ENCODE data around the gene MKI67. TPM values are rescaled to one million over a fixed set of nuclear protein-coding genes. Genes with fewer than 3 reads are reported as not detected.
A peak's percentile ranks its signal among the peaks of the same experiment; 100 is the strongest.

Gene MKI67
- total and polyA plus RNA-seq, 2 donors from 2014 or later = 0.04 to 2.4 TPM

GRCh38 chr10:128070721-128071416 lies 55.4 kb downstream of the MKI67 start:
- FAIRE-seq (no peak), DNase-seq (peak in 1 of 5 donors; percentile 52)
- Histone ChIP-seq H3K27ac (ENCODE audit: low read depth in 2 of 2, low read length in 2 of 2) (no peak overlapping the region), H3K27me3 (ENCODE audit: control insufficient read depth, insufficient read depth, low read length) (no peaks in the 10 kb centered on the region), H3K9ac (ENCODE audit: low read length in 3 of 3) (no peak overlapping the region), H3K4me3 (ENCODE audit: low read length in 3 of 3) (no peak overlapping the region), H3K4me1 (ENCODE audit: control insufficient read depth in 2 of 3, insufficient read depth in 2 of 3, low read depth in 1 of 3, low read length in 3 of 3) (peaks cover 0 to 2% (median 0%) of the 10 kb centered on the region in 3 donors), H3K9me3 (ENCODE audit: control insufficient read depth in 2 of 3, insufficient read depth in 1 of 3, low read length in 3 of 3) (no peaks in the 10 kb centered on the region), H3K36me3 (ENCODE audit: control insufficient read depth in 2 of 3, insufficient read depth in 3 of 3, low read length in 3 of 3) (peaks cover 4 to 18% (median 9%) of the 10 kb centered on the region in 3 donors)
- intact Hi-C loops (cut with DNase I) = no loop called here
- TF ChIP-seq CTCF (IDR thresholded peaks at IDR 0.05; ENCODE audit: borderline replicate concordance, extremely low read depth, insufficient read depth) = no peak

GRCh38 chr10:128070161-128070560 lies 56.1 kb downstream of the MKI67 start:
- Histone ChIP-seq H3K27me3 (ENCODE audit: control insufficient read depth, insufficient read depth, low read length) (no peaks in the 10 kb centered on the region), H3K36me3 (ENCODE audit: control insufficient read depth in 2 of 3, insufficient read depth in 3 of 3, low read length in 3 of 3) (peaks cover 4 to 18% (median 9%) of the 10 kb centered on the region in 3 donors), H3K4me3 (ENCODE audit: low read length in 3 of 3) (no peak overlapping the region), H3K9me3 (ENCODE audit: control insufficient read depth in 2 of 3, insufficient read depth in 1 of 3, low read length in 3 of 3) (no peaks in the 10 kb centered on the region), H3K27ac (ENCODE audit: low read depth in 2 of 2, low read length in 2 of 2) (no peak overlapping the region), H3K9ac (ENCODE audit: low read length in 3 of 3) (no peak overlapping the region), H3K4me1 (ENCODE audit: control insufficient read depth in 2 of 3, insufficient read depth in 2 of 3, low read depth in 1 of 3, low read length in 3 of 3) (peaks cover 0 to 2% (median 0%) of the 10 kb centered on the region in 3 donors)
- TF ChIP-seq CTCF (IDR thresholded peaks at IDR 0.05; ENCODE audit: borderline replicate concordance, extremely low read depth, insufficient read depth) = no peak
- peak in 1 of 5 donors; percentile 61 for DNase-seq
- FAIRE-seq = no peak
- intact Hi-C loops (cut with DNase I) = no loop called here

- no peaks in the 10 kb centered on the region for H3K27me3 ChIP-seq (ENCODE audit: control insufficient read depth, insufficient read depth, low read length)
- FAIRE-seq (no peak), DNase-seq (peak; percentile 80 to 90 (median 84))
- no peak overlapping the region for H3K27ac ChIP-seq (ENCODE audit: low read depth in 2 of 2, low read length in 2 of 2)
- H3K4me1 ChIP-seq (ENCODE audit: control insufficient read depth in 2 of 3, insufficient read depth in 2 of 3, low read depth in 1 of 3, low read length in 3 of 3) = peaks cover 0 to 2% (median 0%) of the 10 kb centered on the region in 3 donors
- peaks cover 4 to 18% (median 9%) of the 10 kb centered on the region in 3 donors for H3K36me3 ChIP-seq (ENCODE audit: control insufficient read depth in 2 of 3, insufficient read depth in 3 of 3, low read length in 3 of 3)
- intact Hi-C loops (cut with DNase I) = no loop called here
- H3K4me3 ChIP-seq (ENCODE audit: low read length in 3 of 3) = no peak overlapping the region
- TF ChIP-seq CTCF (IDR thresholded peaks at IDR 0.05; ENCODE audit: borderline replicate concordance, extremely low read depth, insufficient read depth) = peak; percentile 91
- H3K9me3 ChIP-seq (ENCODE audit: control insufficient read depth in 2 of 3, insufficient read depth in 1 of 3, low read length in 3 of 3) = no peaks in the 10 kb centered on the region
- no peak overlapping the region for H3K9ac ChIP-seq (ENCODE audit: low read length in 3 of 3)
Measured at GRCh38 chr10:128069351-128070051, 56.7 kb downstream of the MKI67 start.
